HepG2 (cell line): ENCODE measurements around the gene ERLIN1. TPM values are rescaled to one million over a fixed set of nuclear protein-coding genes. Genes with fewer than 3 reads are reported as not detected.

ENCODE experiments used
- ATM ChIP-seq: fragments of 450-650 bp; IDR thresholded peaks from 2 replicates; pipeline ENCODE4 v1.7.1; 2017; ENCODE audit warnings: mild to moderate bottlenecking, borderline replicate concordance
- EP300 ChIP-seq, 3 experiments: sonication (generic) in 1 of 3; formaldehyde crosslinking in 1 of 3; IDR thresholded peaks; 2 replicates each; pipeline versions ENCODE4 v1.5.1 to v1.6.1; 2011 to 2020; ENCODE audit warnings: low read depth in 2 of 3, low read length in 2 of 3, borderline replicate concordance in 1 of 3, improper control_type of control experiment in 1 of 3, mild to moderate bottlenecking in 1 of 3, missing genetic modification reagents in 1 of 3, moderate library complexity in 1 of 3
- FOXK1 ChIP-seq: sonication (generic); formaldehyde crosslinking; IDR thresholded peaks from 2 replicates; pipeline ENCODE4 v1.4.0; 2020; ENCODE audit warnings: low read depth, missing genetic modification reagents, borderline replicate concordance
- GPN1 ChIP-seq: sonication (generic); formaldehyde crosslinking; IDR thresholded peaks from 2 replicates; pipeline ENCODE4 v1.5.1; 2020; ENCODE audit warnings: missing genetic modification reagents, borderline replicate concordance
- HDAC1 ChIP-seq: sonication (generic); formaldehyde crosslinking; IDR thresholded peaks from 2 replicates; pipeline ENCODE4 v1.5.1; 2020; ENCODE audit warnings: mild to moderate bottlenecking, missing genetic modification reagents
- LCORL ChIP-seq, 2 experiments: fragments of 450-650 bp in 1 of 2; sonication (generic) in 1 of 2; formaldehyde crosslinking in 1 of 2; IDR thresholded peaks; 2 replicates each; pipeline versions ENCODE4 v1.5.0 to v1.6.1; 2017 to 2020; ENCODE audit warnings: antibody characterized with exemption in 1 of 2, missing genetic modification reagents in 1 of 2
- MXI1 ChIP-seq: IDR thresholded peaks from 3 replicates; pipeline ENCODE4 v1.6.1; 2012; ENCODE audit warnings: low read depth, low read length, inconsistent platforms, borderline replicate concordance
- NFKB2 ChIP-seq: sonication (generic); formaldehyde crosslinking; IDR thresholded peaks from 2 replicates; pipeline ENCODE4 v1.4.0; 2020; ENCODE audit warnings: missing genetic modification reagents, borderline replicate concordance
- PCBP2 ChIP-seq: fragments of 200-400 bp; formaldehyde crosslinking; optimal IDR thresholded peaks from 2 replicates; pipeline ENCODE3; 2018; ENCODE audit warnings: low read length, low read depth; ENCODE audit not compliant: poor library complexity, severe bottlenecking
- SALL1 ChIP-seq: sonication (generic); formaldehyde crosslinking; IDR thresholded peaks from 2 replicates; pipeline ENCODE4 v1.8.0; 2022; ENCODE audit warnings: mild to moderate bottlenecking, missing genetic modification reagents
- TGIF2 ChIP-seq: IDR thresholded peaks from 2 replicates; pipeline ENCODE4 v1.6.1; 2016; ENCODE audit warnings: control low read depth, missing compliant biosample characterization
- XBP1 ChIP-seq: sonication (generic); formaldehyde crosslinking; IDR thresholded peaks from 2 replicates; pipeline ENCODE4 v1.5.0; 2020; ENCODE audit warnings: missing genetic modification reagents
- ZFY ChIP-seq: sonication (generic); formaldehyde crosslinking; IDR thresholded peaks from 2 replicates; pipeline ENCODE4 v1.4.0; 2020; ENCODE audit warnings: missing genetic modification reagents
- ZMAT3 ChIP-seq: sonication (generic); formaldehyde crosslinking; conservative IDR thresholded peaks from 2 replicates; pipeline ENCODE4 v1.7.0; 2021; ENCODE audit warnings: missing genetic modification reagents
- ZNF724P ChIP-seq: sonication (generic); formaldehyde crosslinking; IDR thresholded peaks from 2 replicates; pipeline ENCODE4 v1.8.0; 2022; ENCODE audit warnings: missing genetic modification reagents, borderline replicate concordance
- ZNF747 ChIP-seq: sonication (generic); formaldehyde crosslinking; IDR thresholded peaks from 2 replicates; pipeline ENCODE4 v1.8.1; 2023; ENCODE audit warnings: missing genetic modification reagents, mild to moderate bottlenecking, borderline replicate concordance
- ZNF749 ChIP-seq: sonication (generic); formaldehyde crosslinking; IDR thresholded peaks from 2 replicates; pipeline ENCODE4 v1.8.0; 2022; ENCODE audit warnings: mild to moderate bottlenecking, missing genetic modification reagents, moderate library complexity, borderline replicate concordance
- ZSCAN25 ChIP-seq: sonication (generic); formaldehyde crosslinking; IDR thresholded peaks from 2 replicates; pipeline ENCODE4 v1.8.0; 2022; ENCODE audit warnings: mild to moderate bottlenecking, missing genetic modification reagents
- ZSCAN9 ChIP-seq: IDR thresholded peaks from 2 replicates; pipeline ENCODE4 v1.6.1; 2016; ENCODE audit warnings: borderline replicate concordance
- polyA plus RNA-seq, 8 experiments: library from polyadenylated mRNA; depleted of rRNA in 3 of 8; stranded (reverse) in 7 of 8; unstranded in 1 of 8; fragments of >200 nt; fragmentation: Illumina TruSeq in 4 of 8; extraction: Trizol in 4 of 8; gene quantifications; 2 replicates each; pipeline versions ENCODE4 v1.2.1 to v1.2.3, GENCODE V29; 2011 to 2016; ENCODE audit warnings: low read depth in 4 of 8, missing spikeins in 1 of 8, mixed read lengths in 1 of 8; ENCODE audit not compliant: insufficient read depth in 1 of 8
- total RNA-seq, 5 experiments: library from RNA; depleted of rRNA; stranded (reverse); fragments of >200 nt; fragmentation: Illumina TruSeq; extraction: Trizol; gene quantifications; 2 replicates each; pipeline ENCODE4 v1.2.3, GENCODE V29; 2016; ENCODE audit warnings: low read depth in 1 of 5
- TF ChIP-seq, protein P1 (sequence below): sonication (generic); formaldehyde crosslinking; IDR thresholded peaks from 2 replicates; pipeline ENCODE4 v1.5.0; 2020; ENCODE audit warnings: mild to moderate bottlenecking, missing genetic modification reagents, moderate library complexity
- TF ChIP-seq, protein P2 (sequence below): sonication (generic); formaldehyde crosslinking; IDR thresholded peaks from 2 replicates; pipeline ENCODE4 v1.5.0; 2020; ENCODE audit warnings: mild to moderate bottlenecking, missing genetic modification reagents
- TF ChIP-seq, protein P3 (sequence below): sonication (generic); formaldehyde crosslinking; IDR thresholded peaks from 2 replicates; pipeline ENCODE4 v1.8.1; 2023; ENCODE audit warnings: missing genetic modification reagents, mild to moderate bottlenecking, borderline replicate concordance
- TF ChIP-seq, protein P4 (sequence below): sonication (generic); formaldehyde crosslinking; IDR thresholded peaks from 2 replicates; pipeline ENCODE4 v1.8.1; 2022; ENCODE audit warnings: mild to moderate bottlenecking, missing genetic modification reagents

ERLIN1 gene
- total and polyA plus RNA-seq, 2 of the 13 experiments (the other 11 are each of a cell fraction or from before 2014, with no cell fraction given), result 56.8 to 69.3 TPM

DNA sequence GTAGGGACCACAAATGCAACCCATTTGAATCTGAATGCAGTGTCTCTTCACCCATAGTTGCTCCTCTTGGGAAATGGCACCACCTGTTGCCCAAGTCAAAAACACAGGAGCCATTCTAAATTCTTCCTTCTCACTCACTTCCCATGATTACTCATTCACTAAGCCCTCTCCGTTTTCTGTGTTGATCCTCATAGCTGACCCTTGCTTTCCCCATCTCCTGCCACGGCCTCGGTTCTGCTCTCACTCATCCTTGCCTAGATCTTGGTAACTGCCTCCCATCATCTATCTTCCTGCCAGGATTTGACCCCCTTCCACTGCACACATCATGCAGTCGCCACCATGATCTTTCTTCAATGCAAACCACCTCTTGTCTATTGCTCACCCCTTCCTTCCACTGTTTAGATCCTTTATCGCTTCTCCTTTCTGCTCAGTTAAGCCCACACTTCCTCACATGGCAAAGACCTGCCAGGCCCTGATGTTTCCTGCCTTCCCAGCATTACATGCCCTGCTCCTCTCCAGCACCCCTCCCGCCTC lies 85.1 kb downstream of the ERLIN1 start (continued):
- TF ChIP-seq, protein P1, sequence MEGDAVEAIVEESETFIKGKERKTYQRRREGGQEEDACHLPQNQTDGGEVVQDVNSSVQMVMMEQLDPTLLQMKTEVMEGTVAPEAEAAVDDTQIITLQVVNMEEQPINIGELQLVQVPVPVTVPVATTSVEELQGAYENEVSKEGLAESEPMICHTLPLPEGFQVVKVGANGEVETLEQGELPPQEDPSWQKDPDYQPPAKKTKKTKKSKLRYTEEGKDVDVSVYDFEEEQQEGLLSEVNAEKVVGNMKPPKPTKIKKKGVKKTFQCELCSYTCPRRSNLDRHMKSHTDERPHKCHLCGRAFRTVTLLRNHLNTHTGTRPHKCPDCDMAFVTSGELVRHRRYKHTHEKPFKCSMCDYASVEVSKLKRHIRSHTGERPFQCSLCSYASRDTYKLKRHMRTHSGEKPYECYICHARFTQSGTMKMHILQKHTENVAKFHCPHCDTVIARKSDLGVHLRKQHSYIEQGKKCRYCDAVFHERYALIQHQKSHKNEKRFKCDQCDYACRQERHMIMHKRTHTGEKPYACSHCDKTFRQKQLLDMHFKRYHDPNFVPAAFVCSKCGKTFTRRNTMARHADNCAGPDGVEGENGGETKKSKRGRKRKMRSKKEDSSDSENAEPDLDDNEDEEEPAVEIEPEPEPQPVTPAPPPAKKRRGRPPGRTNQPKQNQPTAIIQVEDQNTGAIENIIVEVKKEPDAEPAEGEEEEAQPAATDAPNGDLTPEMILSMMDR (CRISPR knock-in tag), result peak; percentile 91
- TF ChIP-seq TGIF2 (CRISPR knock-in tag) (0 out of 2 replicates have a peak, but pooled peaks have one; percentile 26), ATM (no peak), ZNF724P (CRISPR knock-in tag) (no peak), FOXK1 (CRISPR knock-in tag) (peak; percentile 48; the same call in 1 of the 2 replicates), EP300 (IDR thresholded peaks at IDR 0.05; ENCODE audit: low read depth in 2 of 2, low read length in 2 of 2) (no peak), EP300 (CRISPR knock-in tag; IDR thresholded peaks at IDR 0.05; ENCODE audit: borderline replicate concordance) (0 out of 2 replicates have a peak, but pooled peaks have one; percentile 19), NFKB2 (CRISPR knock-in tag) (no peak), GPN1 (CRISPR knock-in tag) (no peak), LCORL (IDR thresholded peaks at IDR 0.05) (peak; percentile 32; the same call in 1 of the 2 replicates), LCORL (CRISPR knock-in tag; IDR thresholded peaks at IDR 0.05) (no peak; the same call in 1 of the 2 replicates), ZSCAN9 (no peak), ZMAT3 (CRISPR knock-in tag) (no peak), PCBP2 (no peak), ZNF747 (CRISPR knock-in tag) (no peak), ZFY (CRISPR knock-in tag) (no peak), SALL1 (CRISPR knock-in tag) (peak; percentile 55; the same call in 1 of the 2 replicates), ZNF749 (CRISPR knock-in tag) (0 out of 2 replicates have a peak, but pooled peaks have one; percentile 35), ZSCAN25 (CRISPR knock-in tag) (no peak), XBP1 (no peak), MXI1 (peak; percentile 12; the same call in 1 of the 3 replicates), HDAC1 (CRISPR knock-in tag) (no peak)
- TF ChIP-seq, protein P2, sequence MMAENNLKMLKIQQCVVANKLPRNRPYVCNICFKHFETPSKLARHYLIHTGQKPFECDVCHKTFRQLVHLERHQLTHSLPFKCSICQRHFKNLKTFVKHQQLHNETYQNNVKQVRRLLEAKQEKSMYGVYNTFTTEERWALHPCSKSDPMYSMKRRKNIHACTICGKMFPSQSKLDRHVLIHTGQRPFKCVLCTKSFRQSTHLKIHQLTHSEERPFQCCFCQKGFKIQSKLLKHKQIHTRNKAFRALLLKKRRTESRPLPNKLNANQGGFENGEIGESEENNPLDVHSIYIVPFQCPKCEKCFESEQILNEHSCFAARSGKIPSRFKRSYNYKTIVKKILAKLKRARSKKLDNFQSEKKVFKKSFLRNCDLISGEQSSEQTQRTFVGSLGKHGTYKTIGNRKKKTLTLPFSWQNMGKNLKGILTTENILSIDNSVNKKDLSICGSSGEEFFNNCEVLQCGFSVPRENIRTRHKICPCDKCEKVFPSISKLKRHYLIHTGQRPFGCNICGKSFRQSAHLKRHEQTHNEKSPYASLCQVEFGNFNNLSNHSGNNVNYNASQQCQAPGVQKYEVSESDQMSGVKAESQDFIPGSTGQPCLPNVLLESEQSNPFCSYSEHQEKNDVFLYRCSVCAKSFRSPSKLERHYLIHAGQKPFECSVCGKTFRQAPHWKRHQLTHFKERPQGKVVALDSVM, result no peak
- TF ChIP-seq, protein P3, sequence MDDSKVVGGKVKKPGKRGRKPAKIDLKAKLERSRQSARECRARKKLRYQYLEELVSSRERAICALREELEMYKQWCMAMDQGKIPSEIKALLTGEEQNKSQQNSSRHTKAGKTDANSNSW, result no peak
- TF ChIP-seq, protein P4, sequence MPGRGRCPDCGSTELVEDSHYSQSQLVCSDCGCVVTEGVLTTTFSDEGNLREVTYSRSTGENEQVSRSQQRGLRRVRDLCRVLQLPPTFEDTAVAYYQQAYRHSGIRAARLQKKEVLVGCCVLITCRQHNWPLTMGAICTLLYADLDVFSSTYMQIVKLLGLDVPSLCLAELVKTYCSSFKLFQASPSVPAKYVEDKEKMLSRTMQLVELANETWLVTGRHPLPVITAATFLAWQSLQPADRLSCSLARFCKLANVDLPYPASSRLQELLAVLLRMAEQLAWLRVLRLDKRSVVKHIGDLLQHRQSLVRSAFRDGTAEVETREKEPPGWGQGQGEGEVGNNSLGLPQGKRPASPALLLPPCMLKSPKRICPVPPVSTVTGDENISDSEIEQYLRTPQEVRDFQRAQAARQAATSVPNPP (CRISPR knock-in tag), result no peak
